ENCODE data around the gene COX15. TPM values are rescaled to one million over a fixed set of nuclear protein-coding genes. Genes with fewer than 3 reads are reported as not detected.

COX15 gene
- total and polyA plus RNA-seq, 2 experiments from 2014 or later, result 33.0 to 33.8 TPM

- TF ChIP-seq, protein P1, sequence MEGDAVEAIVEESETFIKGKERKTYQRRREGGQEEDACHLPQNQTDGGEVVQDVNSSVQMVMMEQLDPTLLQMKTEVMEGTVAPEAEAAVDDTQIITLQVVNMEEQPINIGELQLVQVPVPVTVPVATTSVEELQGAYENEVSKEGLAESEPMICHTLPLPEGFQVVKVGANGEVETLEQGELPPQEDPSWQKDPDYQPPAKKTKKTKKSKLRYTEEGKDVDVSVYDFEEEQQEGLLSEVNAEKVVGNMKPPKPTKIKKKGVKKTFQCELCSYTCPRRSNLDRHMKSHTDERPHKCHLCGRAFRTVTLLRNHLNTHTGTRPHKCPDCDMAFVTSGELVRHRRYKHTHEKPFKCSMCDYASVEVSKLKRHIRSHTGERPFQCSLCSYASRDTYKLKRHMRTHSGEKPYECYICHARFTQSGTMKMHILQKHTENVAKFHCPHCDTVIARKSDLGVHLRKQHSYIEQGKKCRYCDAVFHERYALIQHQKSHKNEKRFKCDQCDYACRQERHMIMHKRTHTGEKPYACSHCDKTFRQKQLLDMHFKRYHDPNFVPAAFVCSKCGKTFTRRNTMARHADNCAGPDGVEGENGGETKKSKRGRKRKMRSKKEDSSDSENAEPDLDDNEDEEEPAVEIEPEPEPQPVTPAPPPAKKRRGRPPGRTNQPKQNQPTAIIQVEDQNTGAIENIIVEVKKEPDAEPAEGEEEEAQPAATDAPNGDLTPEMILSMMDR (IDR thresholded peaks at IDR 0.05; ENCODE audit: low read depth, low read length), result no peak
- no peak overlapping the region for H3K27ac ChIP-seq
- H3K27me3 ChIP-seq, result no peaks in the 10 kb centered on the region
- H3K9me3 ChIP-seq (ENCODE audit: low read depth), result no peaks in the 10 kb centered on the region
- no peaks in the 10 kb centered on the region for H3K4me1 ChIP-seq (ENCODE audit: low read depth)
- H3K4me3 ChIP-seq, result no peak overlapping the region
- DNase-seq (ENCODE audit: low read depth in 1 of 2, low spot score in 1 of 2), result no peak
- H3K36me3 ChIP-seq, result peaks cover 58% of the 10 kb centered on the region
These were observed 11.5 kb downstream of the COX15 start for GRCh38 chr10:99720387-99720786.

- no peak overlapping the region for H3K27ac ChIP-seq
- H3K4me1 ChIP-seq (ENCODE audit: low read depth), result peaks cover 5% of the 10 kb centered on the region
- no peak for DNase-seq (ENCODE audit: low read depth in 1 of 2, low spot score in 1 of 2)
- peaks cover 26% of the 10 kb centered on the region for H3K36me3 ChIP-seq
- no peak overlapping the region for H3K4me3 ChIP-seq
- H3K27me3 ChIP-seq, result no peaks in the 10 kb centered on the region
- TF ChIP-seq, protein P1 (IDR thresholded peaks at IDR 0.05; ENCODE audit: low read depth, low read length), result no peak
- no peaks in the 10 kb centered on the region for H3K9me3 ChIP-seq (ENCODE audit: low read depth)
These were observed 17.5 kb downstream of the COX15 start for GRCh38 chr10:99714446-99714845.

GRCh38 chr10:99711129-99711719, 20.7 kb downstream of the COX15 start:
- Histone ChIP-seq H3K4me3 (no peak overlapping the region), H3K36me3 (peaks cover 14% of the 10 kb centered on the region), H3K9me3 (ENCODE audit: low read depth) (no peaks in the 10 kb centered on the region)

DNA sequence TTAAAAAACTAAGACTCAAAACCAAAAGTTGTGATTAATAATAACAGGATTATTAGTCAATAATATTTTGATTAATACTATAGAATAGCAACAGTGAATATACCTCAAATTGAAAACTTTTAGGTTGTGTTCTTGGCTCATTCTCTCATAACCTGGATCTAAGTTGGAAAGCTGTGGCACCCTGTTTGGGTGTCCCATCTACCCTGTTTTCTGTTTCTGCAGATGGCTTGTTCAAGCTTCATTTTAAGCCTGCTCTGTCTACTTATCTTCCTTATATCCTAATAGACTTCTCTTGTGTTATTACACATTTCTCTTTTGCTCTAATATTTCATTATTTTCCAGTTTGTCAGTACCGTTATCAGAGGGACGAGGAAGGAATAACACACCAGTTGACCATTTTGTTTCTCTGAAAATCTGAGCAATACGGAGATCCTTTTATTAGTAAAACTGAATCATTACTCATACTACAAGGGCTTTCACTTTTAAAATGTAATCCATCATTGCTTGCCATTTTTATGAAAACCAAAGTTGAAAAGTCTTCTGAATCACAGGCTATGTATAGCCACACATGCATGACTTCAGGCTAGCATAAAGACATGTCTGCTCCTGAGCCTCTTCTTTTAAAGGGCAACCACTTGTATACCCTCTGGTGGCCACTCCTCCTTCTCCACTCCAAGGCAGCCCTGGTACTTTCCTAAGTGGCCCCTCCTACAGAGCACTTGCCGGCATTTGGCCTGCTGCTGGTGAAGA, 22.3 kb downstream of the COX15 start:
- TF ChIP-seq, protein P1 (IDR thresholded peaks at IDR 0.05; ENCODE audit: low read depth, low read length), result no peak
- no peak overlapping the region for H3K4me3 ChIP-seq
- peak in 1 of 2 donors; percentile 73 for DNase-seq (ENCODE audit: low read depth in 1 of 2, low spot score in 1 of 2)
- no peaks in the 10 kb centered on the region for H3K9me3 ChIP-seq (ENCODE audit: low read depth)
- peaks cover 5% of the 10 kb centered on the region for H3K36me3 ChIP-seq
- H3K4me1 ChIP-seq (ENCODE audit: low read depth), result peaks cover 5% of the 10 kb centered on the region
- H3K27ac ChIP-seq, result peak overlapping the region; percentile 24
- H3K27me3 ChIP-seq, result no peaks in the 10 kb centered on the region

More at GRCh38 chr10:99711129-99711719, 20.7 kb downstream of the COX15 start:
- TF ChIP-seq, protein P1 (IDR thresholded peaks at IDR 0.05; ENCODE audit: low read depth, low read length), result peak; percentile 59
- DNase-seq (ENCODE audit: low read depth in 1 of 2, low spot score in 1 of 2), result peak; percentile 54 to 77
- no peak overlapping the region for H3K27ac ChIP-seq
- H3K4me1 ChIP-seq (ENCODE audit: low read depth), result peaks cover 5% of the 10 kb centered on the region
- no peaks in the 10 kb centered on the region for H3K27me3 ChIP-seq

DNA sequence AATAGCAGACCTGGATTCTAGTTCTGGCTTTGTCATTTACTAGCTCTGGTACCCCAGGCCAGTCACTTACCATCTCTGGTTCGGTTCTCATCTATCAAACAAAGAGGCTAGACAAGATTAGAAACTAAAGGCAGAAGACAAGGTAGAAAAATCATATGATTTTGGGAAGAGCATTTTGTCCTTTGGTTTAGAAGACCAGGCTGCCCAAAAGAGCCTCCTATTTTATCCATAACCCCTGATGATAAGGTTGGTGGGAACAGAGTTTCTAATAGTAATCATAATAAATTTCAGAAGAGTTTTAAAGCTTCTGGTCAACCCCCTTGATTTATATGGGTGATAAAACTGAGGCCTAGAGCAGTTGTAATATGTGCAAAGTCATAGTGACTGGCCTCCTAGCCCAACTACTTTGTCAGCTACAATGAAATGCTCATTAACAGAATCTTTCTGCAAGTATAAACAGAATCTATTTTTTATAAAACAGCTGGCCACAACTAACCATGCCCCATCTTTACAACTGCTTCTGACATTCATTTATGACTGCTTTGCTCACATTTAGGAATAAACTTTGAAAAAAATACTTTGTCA, 23.4 kb downstream of the COX15 start:
- DNase-seq (ENCODE audit: low read depth in 1 of 2, low spot score in 1 of 2), result no peak
- Histone ChIP-seq H3K9me3 (ENCODE audit: low read depth) (no peaks in the 10 kb centered on the region), H3K4me1 (ENCODE audit: low read depth) (peaks cover 5% of the 10 kb centered on the region), H3K27ac (no peak overlapping the region), H3K36me3 (peaks cover 3% of the 10 kb centered on the region), H3K27me3 (no peaks in the 10 kb centered on the region), H3K4me3 (no peak overlapping the region)
- TF ChIP-seq, protein P1 (IDR thresholded peaks at IDR 0.05; ENCODE audit: low read depth, low read length), result no peak
